DND-41 (cell line): ENCODE results near the gene SRPK2.

Experiments used
- ATAC-seq: fragments of 200-7000 bp; cut with Tn5 transposase; 3 replicates; pipeline ENCODE4 v1.9.1; 2021; ENCODE audit warnings: low read depth; ENCODE audit not compliant: insufficient read depth
- DNase-seq: peaks from one replicate; pipeline ENCODE4 v3.0.0-alpha.2; 2020
- H2AFZ ChIP-seq: 2 replicates; pipeline ENCODE4 v1.6.0; 2012; ENCODE audit warnings: low read depth, low read length
- H3K27ac ChIP-seq: 2 replicates; pipeline ENCODE4 v1.5.1; 2012; ENCODE audit warnings: low read length, inconsistent platforms
- H3K27me3 ChIP-seq: fragments of 200-600 bp; sonication (generic); 2 replicates; pipeline ENCODE4 v1.6.0; 2012; ENCODE audit warnings: low read length, mild to moderate bottlenecking, inconsistent platforms; ENCODE audit not compliant: insufficient read depth, poor library complexity
- H3K36me3 ChIP-seq: 2 replicates; pipeline ENCODE4 v1.5.1; 2012; ENCODE audit warnings: low read length, inconsistent platforms; ENCODE audit not compliant: insufficient read depth
- H3K4me1 ChIP-seq: 2 replicates; pipeline ENCODE4 v1.5.1; 2012; ENCODE audit warnings: mild to moderate bottlenecking, low read length; ENCODE audit not compliant: insufficient read depth
- H3K4me2 ChIP-seq: 2 replicates; pipeline ENCODE4 v1.6.0; 2012; ENCODE audit warnings: mild to moderate bottlenecking, moderate library complexity, low read length, inconsistent platforms; ENCODE audit not compliant: insufficient read depth
- H3K4me3 ChIP-seq, 2 experiments: fragments of 200-600 bp in 1 of 2; shearing (Covaris generic) in 1 of 2; 2 replicates each; pipeline ENCODE4 v1.5.1; 2012 to 2016; ENCODE audit warnings: inconsistent platforms in 2 of 2, low read length in 2 of 2, mild to moderate bottlenecking in 2 of 2, low read depth in 1 of 2, moderate library complexity in 1 of 2
- H3K79me2 ChIP-seq: 2 replicates; pipeline ENCODE4 v1.6.0; 2012; ENCODE audit warnings: low read length, inconsistent platforms; ENCODE audit not compliant: insufficient read depth
- H3K9ac ChIP-seq: 2 replicates; pipeline ENCODE4 v1.6.0; 2012; ENCODE audit warnings: low read depth, mild to moderate bottlenecking, inconsistent platforms, low read length, moderate library complexity
- H3K9me3 ChIP-seq: 2 replicates; pipeline ENCODE4 v1.5.1; 2012; ENCODE audit warnings: low read length, moderate library complexity, mild to moderate bottlenecking, inconsistent platforms; ENCODE audit not compliant: insufficient read depth, severe bottlenecking
- H4K20me1 ChIP-seq: 2 replicates; pipeline ENCODE4 v1.6.0; 2012; ENCODE audit warnings: low read length; ENCODE audit not compliant: insufficient read depth
- CTCF ChIP-seq: IDR thresholded peaks from 2 replicates; pipeline ENCODE4 v1.5.1; 2012; ENCODE audit warnings: borderline replicate concordance, low read length, moderate library complexity, mild to moderate bottlenecking; ENCODE audit not compliant: poor library complexity, severe bottlenecking; ENCODE audit errors: extremely low read depth
- EZH2 ChIP-seq: IDR thresholded peaks from 3 replicates; pipeline ENCODE4 v1.6.1; 2012; ENCODE audit warnings: borderline replicate concordance, low read depth, mild to moderate bottlenecking, moderate library complexity, low read length, inconsistent platforms; ENCODE audit not compliant: severe bottlenecking

SRPK2 gene

GRCh38 chr7:105346593-105347322 lies 42.0 kb downstream of the SRPK2 start:
- H3K9ac ChIP-seq, result no peak overlapping the region
- no peaks in the 10 kb centered on the region for H3K27me3 ChIP-seq
- peaks cover 53% of the 10 kb centered on the region for H3K4me1 ChIP-seq
- TF ChIP-seq EZH2 (no peak), CTCF (no peak)
- peaks cover 39% of the 10 kb centered on the region for H4K20me1 ChIP-seq
- H3K4me2 ChIP-seq, result peak overlapping the region; percentile 11
- peaks cover 99% of the 10 kb centered on the region for H3K79me2 ChIP-seq
- peak overlapping the region; percentile 51; the same call in 1 of the 2 replicates for H3K27ac ChIP-seq
- ATAC-seq (peak; percentile 77), DNase-seq (peak; percentile 39)
- H3K36me3 ChIP-seq, result no peaks in the 10 kb centered on the region
- no peaks in the 10 kb centered on the region for H3K9me3 ChIP-seq
- no peak overlapping the region for H3K4me3 ChIP-seq
- H2AFZ ChIP-seq, result no peak overlapping the region

GRCh38 chr7:105346138-105346537 lies 42.6 kb downstream of the SRPK2 start:
- TF ChIP-seq EZH2, result no peak
- Histone ChIP-seq H3K9ac (no peak overlapping the region), H3K4me1 (peaks cover 46% of the 10 kb centered on the region), H4K20me1 (peaks cover 38% of the 10 kb centered on the region), H2AFZ (no peak overlapping the region), H3K79me2 (peaks cover 100% of the 10 kb centered on the region), H3K27ac (peak overlapping the region; percentile 51; the same call in 1 of the 2 replicates), H3K36me3 (no peaks in the 10 kb centered on the region), H3K4me3 (no peak overlapping the region), H3K9me3 (no peaks in the 10 kb centered on the region), H3K27me3 (no peaks in the 10 kb centered on the region), H3K4me2 (no peak overlapping the region)
- DNase-seq, result no peak
- peak; percentile 40 for ATAC-seq

GRCh38 chr7:105345725-105346124 lies 43.0 kb downstream of the SRPK2 start:
- Histone ChIP-seq H4K20me1 (peaks cover 34% of the 10 kb centered on the region), H3K36me3 (no peaks in the 10 kb centered on the region), H3K27me3 (no peaks in the 10 kb centered on the region), H3K9ac (no peak overlapping the region), H3K4me1 (peaks cover 43% of the 10 kb centered on the region), H2AFZ (no peak overlapping the region), H3K4me3 (no peak overlapping the region), H3K4me2 (no peak overlapping the region), H3K79me2 (peaks cover 100% of the 10 kb centered on the region), H3K9me3 (no peaks in the 10 kb centered on the region), H3K27ac (no peak overlapping the region)
- TF ChIP-seq CTCF, result no peak
- no peak for TF ChIP-seq EZH2
- no peak for DNase-seq
- ATAC-seq, result no peak

DNA sequence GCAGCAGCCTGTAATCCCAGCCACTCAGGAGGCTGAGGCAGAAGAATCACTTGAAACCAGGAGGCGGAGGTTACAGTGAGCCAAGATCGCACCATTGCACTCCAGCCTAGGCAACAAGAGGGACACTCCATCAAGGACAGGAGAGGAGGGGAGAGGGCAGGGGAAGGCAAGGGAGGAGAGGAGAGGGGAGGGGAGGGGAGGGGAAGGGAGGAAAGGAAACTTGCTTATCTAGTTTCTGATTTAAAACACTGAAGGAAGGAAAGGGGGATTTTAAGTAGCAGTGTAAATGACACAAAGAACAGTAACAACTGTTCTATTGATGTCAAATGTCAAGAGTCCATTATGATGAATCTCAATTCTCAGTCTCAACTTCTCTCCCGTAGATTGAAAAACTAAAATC lies 43.7 kb downstream of the SRPK2 start:
- H3K4me2 ChIP-seq, result no peak overlapping the region
- H3K27me3 ChIP-seq, result no peaks in the 10 kb centered on the region
- H3K9ac ChIP-seq, result no peak overlapping the region
- no peak overlapping the region for H3K4me3 ChIP-seq
- DNase-seq, result no peak
- H3K79me2 ChIP-seq, result peaks cover 100% of the 10 kb centered on the region
- H3K4me1 ChIP-seq, result peaks cover 44% of the 10 kb centered on the region
- H2AFZ ChIP-seq, result no peak overlapping the region
- TF ChIP-seq CTCF, result no peak
- no peak for TF ChIP-seq EZH2
- peaks cover 30% of the 10 kb centered on the region for H4K20me1 ChIP-seq
- no peaks in the 10 kb centered on the region for H3K9me3 ChIP-seq
- no peaks in the 10 kb centered on the region for H3K36me3 ChIP-seq
- ATAC-seq, result no peak
- H3K27ac ChIP-seq, result no peak overlapping the region
